SK-N-SH (cell line): ENCODE measurements around the gene LPCAT1. TPM values are rescaled to one million over a fixed set of nuclear protein-coding genes. Genes with fewer than 3 reads are reported as not detected.
"Not testable (repeated sequence)": the region's sequence is repeated elsewhere in the genome, so short reads cannot be mapped to it uniquely, and the experiment has no call there.

Experiments used
- CTCF ChIA-PET: fragments of 300-600, 350-600 bp; formaldehyde crosslinking; extraction: SDS; loops from one replicate; lab custom pipeline; 2021; lab: Yijun Ruan, JAX
- POLR2A ChIA-PET: fragments of 350-600 bp; sonication (Branson Sonifier 250); formaldehyde crosslinking; extraction: SDS; loops from one replicate; lab custom pipeline; 2020; ENCODE audit warnings: antibody characterized with exemption, inconsistent platforms; lab: Yijun Ruan, JAX
- DNase-seq: peaks from one replicate; pipeline ENCODE4 v3.0.0; 2012
- H2AFZ ChIP-seq: fragments of 200-600 bp; sonication (generic); 2 replicates; pipeline ENCODE4 v1.8.1; 2016; ENCODE audit warnings: antibody characterized with exemption, mild to moderate bottlenecking, low read depth
- H3F3A ChIP-seq: fragments of 200-600 bp; sonication (generic); replicated peaks from 2 replicates; pipeline ENCODE3; 2016; ENCODE audit warnings: antibody characterized with exemption, mild to moderate bottlenecking; ENCODE audit not compliant: insufficient read depth
- H3K27ac ChIP-seq, 2 experiments: fragments of 200-500 bp in 1 of 2; fragments of 200-600 bp in 1 of 2; sonication (Bioruptor generic) in 1 of 2; sonication (generic), shearing (Covaris generic) in 1 of 2; 2 replicates each; pipeline versions ENCODE4 v1.5.1 to v1.6.1; 2014 to 2016; ENCODE audit warnings: low read depth in 2 of 2, inconsistent platforms in 1 of 2, low read length in 1 of 2, mild to moderate bottlenecking in 1 of 2, mixed read lengths in 1 of 2
- H3K27me3 ChIP-seq: fragments of 200-600 bp; sonication (generic), shearing (Covaris generic); 2 replicates; pipeline ENCODE4 v1.6.1; 2016; ENCODE audit warnings: mixed run types; ENCODE audit not compliant: insufficient read depth
- H3K36me3 ChIP-seq, 2 experiments: fragments of 200-500 bp in 1 of 2; fragments of 200-600 bp in 1 of 2; sonication (Bioruptor generic) in 1 of 2; sonication (generic) in 1 of 2; replicated peaks in 1 of 2; 2 replicates each; pipeline versions ENCODE3 to v1.5.1; 2014 to 2016; ENCODE audit warnings: low read length in 1 of 2, mild to moderate bottlenecking in 1 of 2; ENCODE audit not compliant: insufficient read depth in 2 of 2, control insufficient read depth in 1 of 2
- H3K4me1 ChIP-seq, 2 experiments: fragments of 200-500 bp in 1 of 2; fragments of 200-600 bp in 1 of 2; sonication (Bioruptor generic) in 1 of 2; sonication (generic), shearing (Covaris generic) in 1 of 2; 2 replicates each; pipeline versions ENCODE4 v1.5.1 to v1.6.1; 2014 to 2016; ENCODE audit warnings: low read depth in 1 of 2, low read length in 1 of 2, mixed run types in 1 of 2; ENCODE audit not compliant: insufficient read depth in 2 of 2, control insufficient read depth in 1 of 2
- H3K4me2 ChIP-seq: fragments of 200-600 bp; sonication (generic), shearing (Covaris generic); 2 replicates; pipeline ENCODE4 v1.6.1; 2017; ENCODE audit warnings: mixed run types
- H3K4me3 ChIP-seq, 2 experiments: fragments of 200-500 bp in 1 of 2; fragments of 200-600 bp in 1 of 2; sonication (Bioruptor generic) in 1 of 2; sonication (generic), shearing (Covaris generic) in 1 of 2; 2 replicates each; pipeline versions ENCODE4 v1.5.1 to v1.8.1; 2014 to 2016; ENCODE audit warnings: low read depth in 2 of 2, inconsistent platforms in 1 of 2, low read length in 1 of 2, mild to moderate bottlenecking in 1 of 2, mixed read lengths in 1 of 2, moderate library complexity in 1 of 2
- H3K79me2 ChIP-seq: fragments of 200-600 bp; sonication (generic); 2 replicates; pipeline ENCODE4 v1.8.1; 2017; ENCODE audit warnings: mild to moderate bottlenecking; ENCODE audit not compliant: insufficient read depth
- H3K9ac ChIP-seq: fragments of 200-600 bp; sonication (generic); 2 replicates; pipeline ENCODE4 v1.6.1; 2017; ENCODE audit warnings: mixed run types
- H3K9me2 ChIP-seq: fragments of 200-600 bp; sonication (generic); 2 replicates; pipeline ENCODE4 v1.6.1; 2017; ENCODE audit warnings: mixed run types
- H3K9me3 ChIP-seq: fragments of 200-600 bp; sonication (generic); 2 replicates; pipeline ENCODE4 v1.6.1; 2017; ENCODE audit warnings: mixed run types, mild to moderate bottlenecking, moderate library complexity
- H4K20me1 ChIP-seq: fragments of 200-600 bp; sonication (generic); 2 replicates; pipeline ENCODE4 v1.6.1; 2017; ENCODE audit warnings: mild to moderate bottlenecking, mixed run types; ENCODE audit not compliant: insufficient read depth
- CHD2 ChIP-seq: fragments of 150-350 bp; IDR thresholded peaks from 2 replicates; pipeline ENCODE4 v1.6.1; 2018; ENCODE audit warnings: low read length; ENCODE audit not compliant: partially characterized antibody
- ELF1 ChIP-seq: IDR thresholded peaks from 2 replicates; pipeline ENCODE4 v1.4.0; 2012
- EP300 ChIP-seq, 2 experiments: IDR thresholded peaks; 2 replicates each; pipeline versions ENCODE4 v1.4.0 to v1.6.1; 2012; ENCODE audit warnings: borderline replicate concordance in 1 of 2, low read depth in 1 of 2, low read length in 1 of 2
- FOSL2 ChIP-seq: IDR thresholded peaks from 2 replicates; pipeline ENCODE4 v1.4.0; 2012; ENCODE audit warnings: low read depth, mild to moderate bottlenecking, moderate library complexity, borderline replicate concordance
- FOXM1 ChIP-seq: IDR thresholded peaks from 2 replicates; pipeline ENCODE4 v1.4.0; 2012; ENCODE audit warnings: low read depth, mild to moderate bottlenecking
- GABPA ChIP-seq: IDR thresholded peaks from 2 replicates; pipeline ENCODE4 v1.4.0; 2012; ENCODE audit warnings: low read depth, mild to moderate bottlenecking
- MEF2A ChIP-seq: IDR thresholded peaks from 2 replicates; pipeline ENCODE4 v1.4.0; 2012; ENCODE audit warnings: low read depth, borderline replicate concordance
- POLR2AphosphoS5 ChIP-seq: IDR thresholded peaks from 2 replicates; pipeline ENCODE4 v1.6.1; 2012; ENCODE audit warnings: low read depth, low read length
- RAD21 ChIP-seq: IDR thresholded peaks from 2 replicates; pipeline ENCODE4 v1.6.1; 2012; ENCODE audit warnings: mild to moderate bottlenecking, low read length
- REST ChIP-seq: IDR thresholded peaks from 2 replicates; pipeline ENCODE4 v1.6.1; 2012; ENCODE audit warnings: mild to moderate bottlenecking, low read depth, low read length, moderate library complexity
- RFX5 ChIP-seq: IDR thresholded peaks from 2 replicates; pipeline ENCODE4 v1.6.1; 2012; ENCODE audit warnings: mild to moderate bottlenecking, improper control_type of control experiment, low read length
- TAF1 ChIP-seq: IDR thresholded peaks from 2 replicates; pipeline ENCODE4 v1.6.1; 2012; ENCODE audit warnings: low read depth, mild to moderate bottlenecking, low read length, moderate library complexity, borderline replicate concordance
- TCF12 ChIP-seq: IDR thresholded peaks from 2 replicates; pipeline ENCODE4 v1.4.0; 2012
- YY1 ChIP-seq: IDR thresholded peaks from 2 replicates; pipeline ENCODE4 v1.4.0; 2012; ENCODE audit warnings: low read depth, mild to moderate bottlenecking
- WGBS: methylation state at CpG from one replicate; pipeline ENCODE4 v1.1.6; 2017; ENCODE audit warnings: low lambda C conversion rate; 5-methylcytosine and 5-hydroxymethylcytosine counted together
- polyA plus RNA-seq, 3 experiments: library from polyadenylated mRNA; depleted of rRNA; stranded (reverse); fragments of >200 nt; gene quantifications; 2 replicates each; pipeline ENCODE4 v1.2.3, GENCODE V29; 2012
- TF ChIP-seq, protein P1 (sequence below): IDR thresholded peaks from 2 replicates; pipeline ENCODE4 v1.4.0; 2012; ENCODE audit warnings: low read depth
- TF ChIP-seq, protein P2 (sequence below): IDR thresholded peaks from 2 replicates; pipeline ENCODE4 v1.4.0; 2012; ENCODE audit warnings: low read depth, borderline replicate concordance
- TF ChIP-seq, protein P3 (sequence below): fragments of 200-600 bp; sonication (generic); IDR thresholded peaks from 2 replicates; pipeline ENCODE4 v1.6.1; 2017; ENCODE audit warnings: antibody characterized with exemption, mild to moderate bottlenecking, moderate library complexity
- TF ChIP-seq, protein P4 (sequence below): fragments of 150-350 bp; IDR thresholded peaks from 2 replicates; pipeline ENCODE4 v1.6.1; 2017; ENCODE audit warnings: antibody characterized with exemption, low read length, low read depth, borderline replicate concordance

The LPCAT1 gene
- polyA plus RNA-seq, 1 of the 3 experiments (the other 2 are of a cell fraction), result 42.3 TPM

DNA sequence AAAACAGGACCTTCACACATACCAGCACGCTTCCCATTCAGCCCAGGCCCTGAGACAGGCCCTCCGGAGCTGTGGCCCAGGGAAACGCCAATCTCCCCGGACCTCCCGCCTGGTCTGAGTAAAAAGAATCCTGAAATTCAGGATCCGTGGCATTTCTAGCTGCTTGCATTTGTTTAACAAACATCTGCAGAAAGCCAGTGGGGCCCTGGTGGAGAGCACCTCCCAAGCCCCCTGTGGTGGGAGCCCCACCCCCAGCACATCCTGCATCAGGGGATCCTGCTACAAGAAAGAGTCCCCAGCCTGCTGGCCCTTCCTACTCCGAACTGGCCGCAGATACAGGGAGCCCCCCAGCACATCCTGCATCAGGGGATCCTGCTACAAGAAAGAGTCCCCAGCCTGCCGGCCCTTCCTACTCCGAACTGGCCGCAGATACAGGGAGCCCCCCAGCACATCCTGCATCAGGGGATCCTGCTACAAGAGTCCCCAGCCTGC lies 8.9 kb downstream of the LPCAT1 start:
- H3K9me3 ChIP-seq, H3K4me1 ChIP-seq, H3K9me2 ChIP-seq, H3K27me3 ChIP-seq, H3K4me3 ChIP-seq, H3F3A ChIP-seq, H3K4me2 ChIP-seq, H3K27ac ChIP-seq, H3K9ac ChIP-seq, H2AFZ ChIP-seq, POLR2A ChIA-PET: not testable (repeated sequence)
- CTCF ChIA-PET, result interaction anchor here (1.5 kb wide), 1 partner anchor 9 kb away, joined by 3 read pairs; no protein-coding TSS in a partner anchor
- peaks cover under 1 to 56% of the 10 kb centered on the region in 2 experiments for H3K36me3 ChIP-seq
- peaks cover 91% of the 10 kb centered on the region for H4K20me1 ChIP-seq
- peak; percentile 11 for DNase-seq
- H3K79me2 ChIP-seq, result peaks cover 74% of the 10 kb centered on the region; the same call in 1 of the 2 replicates
- WGBS, result 94% methylated on average over 8 of the region's 11 CpGs

- whole genome bisulfite sequencing, result 89% methylated on average over 21 of the region's 30 CpGs
- TF ChIP-seq GABPA, result no peak
- TF ChIP-seq, protein P1, sequence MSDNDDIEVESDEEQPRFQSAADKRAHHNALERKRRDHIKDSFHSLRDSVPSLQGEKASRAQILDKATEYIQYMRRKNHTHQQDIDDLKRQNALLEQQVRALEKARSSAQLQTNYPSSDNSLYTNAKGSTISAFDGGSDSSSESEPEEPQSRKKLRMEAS, result no peak
- TF ChIP-seq RAD21, result no peak
- TF ChIP-seq TCF12, result no peak
- no peak for TF ChIP-seq REST
- TF ChIP-seq, protein P2, sequence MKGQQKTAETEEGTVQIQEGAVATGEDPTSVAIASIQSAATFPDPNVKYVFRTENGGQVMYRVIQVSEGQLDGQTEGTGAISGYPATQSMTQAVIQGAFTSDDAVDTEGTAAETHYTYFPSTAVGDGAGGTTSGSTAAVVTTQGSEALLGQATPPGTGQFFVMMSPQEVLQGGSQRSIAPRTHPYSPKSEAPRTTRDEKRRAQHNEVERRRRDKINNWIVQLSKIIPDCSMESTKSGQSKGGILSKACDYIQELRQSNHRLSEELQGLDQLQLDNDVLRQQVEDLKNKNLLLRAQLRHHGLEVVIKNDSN, result no peak
- TF ChIP-seq FOSL2, result no peak
- no peak for TF ChIP-seq TAF1
- no peak for TF ChIP-seq EP300 (IDR thresholded peaks at IDR 0.05; ENCODE audit: borderline replicate concordance in 1 of 2, low read depth in 1 of 2, low read length in 1 of 2)
- no peak for TF ChIP-seq RFX5
- TF ChIP-seq, protein P3, sequence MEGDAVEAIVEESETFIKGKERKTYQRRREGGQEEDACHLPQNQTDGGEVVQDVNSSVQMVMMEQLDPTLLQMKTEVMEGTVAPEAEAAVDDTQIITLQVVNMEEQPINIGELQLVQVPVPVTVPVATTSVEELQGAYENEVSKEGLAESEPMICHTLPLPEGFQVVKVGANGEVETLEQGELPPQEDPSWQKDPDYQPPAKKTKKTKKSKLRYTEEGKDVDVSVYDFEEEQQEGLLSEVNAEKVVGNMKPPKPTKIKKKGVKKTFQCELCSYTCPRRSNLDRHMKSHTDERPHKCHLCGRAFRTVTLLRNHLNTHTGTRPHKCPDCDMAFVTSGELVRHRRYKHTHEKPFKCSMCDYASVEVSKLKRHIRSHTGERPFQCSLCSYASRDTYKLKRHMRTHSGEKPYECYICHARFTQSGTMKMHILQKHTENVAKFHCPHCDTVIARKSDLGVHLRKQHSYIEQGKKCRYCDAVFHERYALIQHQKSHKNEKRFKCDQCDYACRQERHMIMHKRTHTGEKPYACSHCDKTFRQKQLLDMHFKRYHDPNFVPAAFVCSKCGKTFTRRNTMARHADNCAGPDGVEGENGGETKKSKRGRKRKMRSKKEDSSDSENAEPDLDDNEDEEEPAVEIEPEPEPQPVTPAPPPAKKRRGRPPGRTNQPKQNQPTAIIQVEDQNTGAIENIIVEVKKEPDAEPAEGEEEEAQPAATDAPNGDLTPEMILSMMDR, result no peak
- TF ChIP-seq MEF2A, result no peak
- no peak for TF ChIP-seq CHD2
- TF ChIP-seq ELF1, result no peak
- no peak for TF ChIP-seq FOXM1
- TF ChIP-seq, protein P4, sequence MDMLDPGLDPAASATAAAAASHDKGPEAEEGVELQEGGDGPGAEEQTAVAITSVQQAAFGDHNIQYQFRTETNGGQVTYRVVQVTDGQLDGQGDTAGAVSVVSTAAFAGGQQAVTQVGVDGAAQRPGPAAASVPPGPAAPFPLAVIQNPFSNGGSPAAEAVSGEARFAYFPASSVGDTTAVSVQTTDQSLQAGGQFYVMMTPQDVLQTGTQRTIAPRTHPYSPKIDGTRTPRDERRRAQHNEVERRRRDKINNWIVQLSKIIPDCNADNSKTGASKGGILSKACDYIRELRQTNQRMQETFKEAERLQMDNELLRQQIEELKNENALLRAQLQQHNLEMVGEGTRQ, result no peak
- TF ChIP-seq POLR2AphosphoS5, result no peak
- TF ChIP-seq YY1, result no peak
Observed at GRCh38 chr5:1514027-1514818, 9.5 kb downstream of the LPCAT1 start.

More at GRCh38 chr5:1514027-1514818, 9.5 kb downstream of the LPCAT1 start:
- H3K9me2 ChIP-seq, result no peaks in the 10 kb centered on the region
- H3K27ac ChIP-seq, result no peak overlapping the region
- peaks cover 89% of the 10 kb centered on the region for H4K20me1 ChIP-seq
- H3K4me3 ChIP-seq, result no peak overlapping the region
- H3K79me2 ChIP-seq, result peaks cover 73% of the 10 kb centered on the region; the same call in 1 of the 2 replicates
- CTCF ChIA-PET, result interaction anchor here (1.0 to 1.5 kb wide), 2 partner anchors 8 to 131 kb away, joined by 3 to 4 read pairs; no protein-coding TSS in a partner anchor
- POLR2A ChIA-PET, result no interaction called here
- no peak overlapping the region for H2AFZ ChIP-seq
- no peak overlapping the region for H3K4me2 ChIP-seq
- no peaks in the 10 kb centered on the region for H3K27me3 ChIP-seq
- no peaks in the 10 kb centered on the region for H3F3A ChIP-seq
- peaks cover 0 to 8% of the 10 kb centered on the region in 2 experiments; a peak in 2 of 4 replicates for H3K4me1 ChIP-seq
- no peak overlapping the region for H3K9ac ChIP-seq
- H3K9me3 ChIP-seq, result no peaks in the 10 kb centered on the region
- H3K36me3 ChIP-seq, result peaks cover 0 to 49% of the 10 kb centered on the region in 2 experiments
- DNase-seq, result peak; percentile 9
